Measurements from ENCODE around the gene NLRC5.

DNA sequence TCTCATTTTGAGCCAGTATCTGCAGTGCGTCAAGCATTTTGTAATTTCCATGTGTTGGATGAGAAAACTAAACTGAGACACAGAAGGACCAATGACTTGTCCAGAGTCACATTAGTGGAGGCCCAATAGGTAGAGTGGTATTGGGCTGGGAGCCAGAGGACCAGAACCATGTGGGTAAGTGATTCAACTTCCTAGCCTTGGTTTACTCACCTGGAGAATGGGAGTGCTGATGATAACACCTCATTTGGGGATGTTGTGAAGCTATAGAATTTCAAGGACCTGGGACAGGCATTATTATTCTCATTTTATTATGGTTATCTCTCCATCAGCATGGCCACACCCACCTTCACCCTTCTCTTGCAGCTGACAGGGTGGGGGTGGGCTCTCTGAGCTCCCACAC is 111.1 kb downstream of the NLRC5 start:
- TF ChIP-seq, protein P1, sequence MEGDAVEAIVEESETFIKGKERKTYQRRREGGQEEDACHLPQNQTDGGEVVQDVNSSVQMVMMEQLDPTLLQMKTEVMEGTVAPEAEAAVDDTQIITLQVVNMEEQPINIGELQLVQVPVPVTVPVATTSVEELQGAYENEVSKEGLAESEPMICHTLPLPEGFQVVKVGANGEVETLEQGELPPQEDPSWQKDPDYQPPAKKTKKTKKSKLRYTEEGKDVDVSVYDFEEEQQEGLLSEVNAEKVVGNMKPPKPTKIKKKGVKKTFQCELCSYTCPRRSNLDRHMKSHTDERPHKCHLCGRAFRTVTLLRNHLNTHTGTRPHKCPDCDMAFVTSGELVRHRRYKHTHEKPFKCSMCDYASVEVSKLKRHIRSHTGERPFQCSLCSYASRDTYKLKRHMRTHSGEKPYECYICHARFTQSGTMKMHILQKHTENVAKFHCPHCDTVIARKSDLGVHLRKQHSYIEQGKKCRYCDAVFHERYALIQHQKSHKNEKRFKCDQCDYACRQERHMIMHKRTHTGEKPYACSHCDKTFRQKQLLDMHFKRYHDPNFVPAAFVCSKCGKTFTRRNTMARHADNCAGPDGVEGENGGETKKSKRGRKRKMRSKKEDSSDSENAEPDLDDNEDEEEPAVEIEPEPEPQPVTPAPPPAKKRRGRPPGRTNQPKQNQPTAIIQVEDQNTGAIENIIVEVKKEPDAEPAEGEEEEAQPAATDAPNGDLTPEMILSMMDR (IDR thresholded peaks at IDR 0.05), result no peak
- TF ChIP-seq POLR2A (IDR thresholded peaks at IDR 0.05), result no peak
